ENCODE data around the gene TEP1. TPM values are rescaled to one million over a fixed set of nuclear protein-coding genes. Genes with fewer than 3 reads are reported as not detected.

Gene TEP1
- total and polyA plus RNA-seq, 2 of the 13 experiments (the other 11 are each of a cell fraction or from before 2014, with no cell fraction given) = 11.0 to 12.8 TPM

GRCh38 chr14:20332788-20333493, 80.4 kb downstream of the TEP1 start, which contains the start of gene CCNB1IP1 (continued):
- no peak for TF ChIP-seq RARA (CRISPR knock-in tag; IDR thresholded peaks at IDR 0.05)
- no peak for TF ChIP-seq ZNF773 (CRISPR knock-in tag; IDR thresholded peaks at IDR 0.05; ENCODE audit: borderline replicate concordance)
- peak; percentile 19; the same call in 1 of the 2 replicates for TF ChIP-seq ZSCAN9 (CRISPR knock-in tag; IDR thresholded peaks at IDR 0.05; ENCODE audit: borderline replicate concordance)
- no peak for TF ChIP-seq ZNF75D (CRISPR knock-in tag; IDR thresholded peaks at IDR 0.05; ENCODE audit: borderline replicate concordance)
- TF ChIP-seq SP4 (CRISPR knock-in tag; IDR thresholded peaks at IDR 0.05) = no peak
- TF ChIP-seq, protein P1, sequence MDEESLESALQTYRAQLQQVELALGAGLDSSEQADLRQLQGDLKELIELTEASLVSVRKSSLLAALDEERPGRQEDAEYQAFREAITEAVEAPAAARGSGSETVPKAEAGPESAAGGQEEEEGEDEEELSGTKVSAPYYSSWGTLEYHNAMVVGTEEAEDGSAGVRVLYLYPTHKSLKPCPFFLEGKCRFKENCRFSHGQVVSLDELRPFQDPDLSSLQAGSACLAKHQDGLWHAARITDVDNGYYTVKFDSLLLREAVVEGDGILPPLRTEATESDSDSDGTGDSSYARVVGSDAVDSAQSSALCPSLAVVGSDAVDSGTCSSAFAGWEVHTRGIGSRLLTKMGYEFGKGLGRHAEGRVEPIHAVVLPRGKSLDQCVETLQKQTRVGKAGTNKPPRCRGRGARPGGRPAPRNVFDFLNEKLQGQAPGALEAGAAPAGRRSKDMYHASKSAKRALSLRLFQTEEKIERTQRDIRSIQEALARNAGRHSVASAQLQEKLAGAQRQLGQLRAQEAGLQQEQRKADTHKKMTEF (CRISPR knock-in tag; IDR thresholded peaks at IDR 0.05) = peak; percentile 63; the same call in 1 of the 2 replicates
- TF ChIP-seq MZF1 (CRISPR knock-in tag; IDR thresholded peaks at IDR 0.05; ENCODE audit: borderline replicate concordance) = no peak
- 0 out of 2 replicates have a peak, but pooled peaks have one; percentile 66 for TF ChIP-seq FLYWCH1 (CRISPR knock-in tag; IDR thresholded peaks at IDR 0.05)
- TF ChIP-seq, protein P2, sequence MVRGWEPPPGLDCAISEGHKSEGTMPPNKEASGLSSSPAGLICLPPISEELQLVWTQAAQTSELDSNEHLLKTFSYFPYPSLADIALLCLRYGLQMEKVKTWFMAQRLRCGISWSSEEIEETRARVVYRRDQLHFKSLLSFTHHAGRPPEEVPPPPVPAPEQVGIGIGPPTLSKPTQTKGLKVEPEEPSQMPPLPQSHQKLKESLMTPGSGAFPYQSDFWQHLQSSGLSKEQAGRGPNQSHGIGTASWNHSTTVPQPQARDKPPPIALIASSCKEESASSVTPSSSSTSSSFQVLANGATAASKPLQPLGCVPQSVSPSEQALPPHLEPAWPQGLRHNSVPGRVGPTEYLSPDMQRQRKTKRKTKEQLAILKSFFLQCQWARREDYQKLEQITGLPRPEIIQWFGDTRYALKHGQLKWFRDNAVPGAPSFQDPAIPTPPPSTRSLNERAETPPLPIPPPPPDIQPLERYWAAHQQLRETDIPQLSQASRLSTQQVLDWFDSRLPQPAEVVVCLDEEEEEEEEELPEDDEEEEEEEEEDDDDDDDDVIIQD (CRISPR knock-in tag; IDR thresholded peaks at IDR 0.05; ENCODE audit: low read depth) = peak; percentile 60; the same call in 1 of the 2 replicates
- TF ChIP-seq ZFP41 (CRISPR knock-in tag; IDR thresholded peaks at IDR 0.05; ENCODE audit: borderline replicate concordance) = 0 out of 2 replicates have a peak, but pooled peaks have one; percentile 48
- no peak for TF ChIP-seq CSRNP1 (CRISPR knock-in tag; IDR thresholded peaks at IDR 0.05)
- TF ChIP-seq RXRA (CRISPR knock-in tag; IDR thresholded peaks at IDR 0.05) = no peak
- TF ChIP-seq PBX3 (CRISPR knock-in tag; IDR thresholded peaks at IDR 0.05; ENCODE audit: borderline replicate concordance) = 0 out of 2 replicates have a peak, but pooled peaks have one; percentile 32
- no peak for TF ChIP-seq KDM4B (CRISPR knock-in tag; IDR thresholded peaks at IDR 0.05)
- TF ChIP-seq ATF7 (IDR thresholded peaks at IDR 0.05) = peak; percentile 98
- peak; percentile 78; the same call in 1 of the 2 replicates for TF ChIP-seq ATF7 (CRISPR knock-in tag; IDR thresholded peaks at IDR 0.05)
- TF ChIP-seq HOXA7 (CRISPR knock-in tag; IDR thresholded peaks at IDR 0.05) = no peak
- TF ChIP-seq SMAD1 (CRISPR knock-in tag; IDR thresholded peaks at IDR 0.05; ENCODE audit: borderline replicate concordance, low read depth) = no peak
- peak; percentile 88 for TF ChIP-seq POLR2G (IDR thresholded peaks at IDR 0.05; ENCODE audit: low read depth, low read length)
- TF ChIP-seq MNT (IDR thresholded peaks at IDR 0.05) = peak; percentile 64
- TF ChIP-seq ZNF790 (CRISPR knock-in tag; IDR thresholded peaks at IDR 0.05; ENCODE audit: borderline replicate concordance) = no peak
- peak; percentile 44; the same call in 1 of the 2 replicates for TF ChIP-seq KLF15 (CRISPR knock-in tag; IDR thresholded peaks at IDR 0.05; ENCODE audit: borderline replicate concordance)
- TF ChIP-seq BRCA1 (CRISPR knock-in tag; IDR thresholded peaks at IDR 0.05) = no peak
